ENCODE measurements around the gene PDE2A. TPM values are rescaled to one million over a fixed set of nuclear protein-coding genes. Genes with fewer than 3 reads are reported as not detected.

Gene PDE2A
- total RNA-seq, 1 experiment from 2014 or later = 0.74 TPM

DNA sequence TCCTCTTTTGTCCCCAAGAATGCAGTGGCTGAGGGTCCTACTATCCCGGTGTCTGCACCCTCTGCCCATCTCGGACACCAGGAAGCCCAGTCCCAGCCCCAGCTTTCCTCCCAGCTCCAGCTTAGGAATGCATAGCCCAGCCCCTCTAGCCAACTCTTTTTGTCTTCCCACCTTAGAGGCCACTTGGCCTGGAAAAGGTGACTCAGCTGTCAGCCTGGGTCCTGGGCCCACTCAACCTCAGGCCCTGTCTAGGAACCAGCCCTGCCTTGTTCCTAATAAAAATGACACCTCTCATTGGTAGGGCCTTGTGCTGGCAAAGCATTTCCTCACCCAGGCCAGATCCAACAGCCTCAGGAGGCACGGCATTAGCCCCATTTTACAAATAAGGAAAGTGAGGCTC is 28.2 kb downstream of the PDE2A start:
- ChIA-PET POLR2A (no interaction called here), CTCF (no interaction called here)
- H3K9me3 ChIP-seq (ENCODE audit: control insufficient read depth, insufficient read depth, low read depth, low read length) = no peaks in the 10 kb centered on the region
- H3K27ac ChIP-seq (ENCODE audit: low read length) = no peak overlapping the region
- intact Hi-C loops (cut with micrococcal nuclease; ENCODE audit: unreplicated experiment) = loop anchor here (10.0 kb wide), 1 partner anchor 171 kb away; no protein-coding TSS in a partner anchor
- H3K4me3 ChIP-seq (ENCODE audit: low read depth in 2 of 2, low read length in 2 of 2) = no peak overlapping the region
- H3K27me3 ChIP-seq (ENCODE audit: control insufficient read depth, insufficient read depth, low read length) = peaks cover 9% of the 10 kb centered on the region
- no peaks in the 10 kb centered on the region for H3K36me3 ChIP-seq (ENCODE audit: control insufficient read depth, insufficient read depth, low read length)
- TF ChIP-seq SIN3A (IDR thresholded peaks at IDR 0.05; ENCODE audit: borderline replicate concordance, insufficient read depth, low read depth, low read length) (no peak), TCF7L2 (IDR thresholded peaks at IDR 0.05; ENCODE audit: low read depth, low read length) (no peak), POLR2AphosphoS5 (IDR thresholded peaks at IDR 0.05; ENCODE audit: low read depth, low read length) (no peak)
- TF ChIP-seq, protein P1, sequence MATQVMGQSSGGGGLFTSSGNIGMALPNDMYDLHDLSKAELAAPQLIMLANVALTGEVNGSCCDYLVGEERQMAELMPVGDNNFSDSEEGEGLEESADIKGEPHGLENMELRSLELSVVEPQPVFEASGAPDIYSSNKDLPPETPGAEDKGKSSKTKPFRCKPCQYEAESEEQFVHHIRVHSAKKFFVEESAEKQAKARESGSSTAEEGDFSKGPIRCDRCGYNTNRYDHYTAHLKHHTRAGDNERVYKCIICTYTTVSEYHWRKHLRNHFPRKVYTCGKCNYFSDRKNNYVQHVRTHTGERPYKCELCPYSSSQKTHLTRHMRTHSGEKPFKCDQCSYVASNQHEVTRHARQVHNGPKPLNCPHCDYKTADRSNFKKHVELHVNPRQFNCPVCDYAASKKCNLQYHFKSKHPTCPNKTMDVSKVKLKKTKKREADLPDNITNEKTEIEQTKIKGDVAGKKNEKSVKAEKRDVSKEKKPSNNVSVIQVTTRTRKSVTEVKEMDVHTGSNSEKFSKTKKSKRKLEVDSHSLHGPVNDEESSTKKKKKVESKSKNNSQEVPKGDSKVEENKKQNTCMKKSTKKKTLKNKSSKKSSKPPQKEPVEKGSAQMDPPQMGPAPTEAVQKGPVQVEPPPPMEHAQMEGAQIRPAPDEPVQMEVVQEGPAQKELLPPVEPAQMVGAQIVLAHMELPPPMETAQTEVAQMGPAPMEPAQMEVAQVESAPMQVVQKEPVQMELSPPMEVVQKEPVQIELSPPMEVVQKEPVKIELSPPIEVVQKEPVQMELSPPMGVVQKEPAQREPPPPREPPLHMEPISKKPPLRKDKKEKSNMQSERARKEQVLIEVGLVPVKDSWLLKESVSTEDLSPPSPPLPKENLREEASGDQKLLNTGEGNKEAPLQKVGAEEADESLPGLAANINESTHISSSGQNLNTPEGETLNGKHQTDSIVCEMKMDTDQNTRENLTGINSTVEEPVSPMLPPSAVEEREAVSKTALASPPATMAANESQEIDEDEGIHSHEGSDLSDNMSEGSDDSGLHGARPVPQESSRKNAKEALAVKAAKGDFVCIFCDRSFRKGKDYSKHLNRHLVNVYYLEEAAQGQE (IDR thresholded peaks at IDR 0.05; ENCODE audit: insufficient read depth in 1 of 2, low read depth in 2 of 2, low read length in 1 of 2) = no peak
- TF ChIP-seq, protein P2, sequence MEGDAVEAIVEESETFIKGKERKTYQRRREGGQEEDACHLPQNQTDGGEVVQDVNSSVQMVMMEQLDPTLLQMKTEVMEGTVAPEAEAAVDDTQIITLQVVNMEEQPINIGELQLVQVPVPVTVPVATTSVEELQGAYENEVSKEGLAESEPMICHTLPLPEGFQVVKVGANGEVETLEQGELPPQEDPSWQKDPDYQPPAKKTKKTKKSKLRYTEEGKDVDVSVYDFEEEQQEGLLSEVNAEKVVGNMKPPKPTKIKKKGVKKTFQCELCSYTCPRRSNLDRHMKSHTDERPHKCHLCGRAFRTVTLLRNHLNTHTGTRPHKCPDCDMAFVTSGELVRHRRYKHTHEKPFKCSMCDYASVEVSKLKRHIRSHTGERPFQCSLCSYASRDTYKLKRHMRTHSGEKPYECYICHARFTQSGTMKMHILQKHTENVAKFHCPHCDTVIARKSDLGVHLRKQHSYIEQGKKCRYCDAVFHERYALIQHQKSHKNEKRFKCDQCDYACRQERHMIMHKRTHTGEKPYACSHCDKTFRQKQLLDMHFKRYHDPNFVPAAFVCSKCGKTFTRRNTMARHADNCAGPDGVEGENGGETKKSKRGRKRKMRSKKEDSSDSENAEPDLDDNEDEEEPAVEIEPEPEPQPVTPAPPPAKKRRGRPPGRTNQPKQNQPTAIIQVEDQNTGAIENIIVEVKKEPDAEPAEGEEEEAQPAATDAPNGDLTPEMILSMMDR (IDR thresholded peaks at IDR 0.05) = no peak
- BruUV-seq (replicated peaks) = no TSS peak
- in situ Hi-C loops (cut with HindIII; ENCODE audit: low pct_unique_long_range_greater_than_20kb, low sequenced_read_pairs) = no loop called here
- peaks cover 6% of the 10 kb centered on the region; the same call in 1 of the 2 replicates for H3K4me1 ChIP-seq (ENCODE audit: control insufficient read depth, insufficient read depth, low read length)
- DNase-seq (ENCODE audit: low read depth, low spot score) = no peak
- ATAC-seq = no peak

DNA sequence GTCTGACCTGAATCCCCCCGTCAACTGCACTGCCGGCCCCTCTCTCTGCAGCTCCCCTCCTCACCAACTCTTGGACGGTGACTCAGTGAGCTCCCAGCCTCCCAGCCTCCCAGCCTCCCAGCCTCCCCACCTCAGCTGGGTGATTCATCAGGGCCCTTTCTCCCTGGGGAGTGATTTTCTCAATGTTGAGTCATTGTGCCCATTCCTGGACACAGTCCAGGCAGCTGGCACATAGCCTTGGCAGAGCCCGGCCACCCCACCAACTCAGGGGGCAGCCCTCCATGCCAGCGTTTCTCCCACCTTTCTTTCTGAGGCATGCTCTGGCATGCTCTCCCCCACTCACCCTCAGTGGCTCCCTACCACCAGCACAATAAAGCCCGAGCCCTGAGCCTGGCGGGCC is 30.7 kb downstream of the PDE2A start:
- peak overlapping the region in 1 of 2 experiments; percentile 50; a peak in 3 of 4 replicates for H3K4me3 ChIP-seq (ENCODE audit: low read depth in 2 of 2, low read length in 2 of 2)
- H3K4me1 ChIP-seq (ENCODE audit: control insufficient read depth, insufficient read depth, low read length) = peaks cover 6% of the 10 kb centered on the region; the same call in 1 of the 2 replicates
- CTCF ChIA-PET = interaction anchor here (0.7 to 2.1 kb wide), 4 partner anchors 40 to 295 kb away, joined by 3 to 11 read pairs (median 4); no protein-coding TSS in a partner anchor
- TF ChIP-seq SIN3A (IDR thresholded peaks at IDR 0.05; ENCODE audit: borderline replicate concordance, insufficient read depth, low read depth, low read length) (no peak), POLR2AphosphoS5 (IDR thresholded peaks at IDR 0.05; ENCODE audit: low read depth, low read length) (no peak), TCF7L2 (IDR thresholded peaks at IDR 0.05; ENCODE audit: low read depth, low read length) (no peak)
- TF ChIP-seq, protein P2 (IDR thresholded peaks at IDR 0.05) = no peak
- TF ChIP-seq, protein P1 (IDR thresholded peaks at IDR 0.05; ENCODE audit: insufficient read depth in 1 of 2, low read depth in 2 of 2, low read length in 1 of 2) = no peak
- intact Hi-C loops (cut with micrococcal nuclease; ENCODE audit: unreplicated experiment) (loop anchor here (2.0 to 10.0 kb wide), 3 partner anchors 45 to 169 kb away; no protein-coding TSS in a partner anchor), in situ Hi-C loops (cut with HindIII; ENCODE audit: low pct_unique_long_range_greater_than_20kb, low sequenced_read_pairs) (no loop called here)
- peaks cover 13% of the 10 kb centered on the region for H3K27me3 ChIP-seq (ENCODE audit: control insufficient read depth, insufficient read depth, low read length)
- 0 out of 2 replicates have a peak, but pooled peaks have one; percentile 12 for ATAC-seq
- peak; percentile 43 for DNase-seq (ENCODE audit: low read depth, low spot score)
- BruUV-seq (replicated peaks) = no TSS peak
- no peaks in the 10 kb centered on the region for H3K9me3 ChIP-seq (ENCODE audit: control insufficient read depth, insufficient read depth, low read depth, low read length)
- H3K36me3 ChIP-seq (ENCODE audit: control insufficient read depth, insufficient read depth, low read length) = no peaks in the 10 kb centered on the region
- POLR2A ChIA-PET = interaction anchor here (0.6 kb wide), 1 partner anchor 1103 kb away, joined by 4 read pairs; no protein-coding TSS in a partner anchor
- H3K27ac ChIP-seq (ENCODE audit: low read length) = peak overlapping the region; percentile 40

All from Panc1 (cell line).